Measurements from ENCODE around the gene FIG4. TPM values are rescaled to one million over a fixed set of nuclear protein-coding genes. Genes with fewer than 3 reads are reported as not detected.

The FIG4 gene
- polyA plus RNA-seq, 1 donor from 2014 or later: 35.4 TPM

DNA sequence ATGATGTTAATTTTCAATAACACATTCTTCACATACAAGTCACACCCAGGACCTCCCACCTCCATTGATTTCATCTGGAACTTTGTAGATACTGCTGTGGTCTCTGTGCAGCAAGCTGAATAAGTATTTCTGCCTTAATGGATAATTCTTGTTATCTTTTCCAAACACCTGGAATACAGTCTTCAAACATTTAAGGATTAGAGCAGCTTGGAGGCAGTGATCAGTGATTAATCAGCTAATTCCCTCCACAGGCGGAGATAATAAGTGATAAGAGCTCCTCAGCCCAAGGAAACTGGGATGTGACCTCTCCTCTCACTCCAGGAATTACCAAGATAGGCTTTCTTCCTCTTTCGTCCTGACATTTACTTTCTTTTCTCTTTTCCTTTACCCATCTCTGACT, 110.7 kb downstream of the FIG4 start:
- Histone ChIP-seq H3F3A (ENCODE audit: insufficient read depth, low read length, poor library complexity, severe bottlenecking) (no peaks in the 10 kb centered on the region), H3K27ac (ENCODE audit: low read length) (no peak overlapping the region), H4K20me1 (ENCODE audit: insufficient read depth) (no peaks in the 10 kb centered on the region), H3K9ac (ENCODE audit: low read length) (no peak overlapping the region), H3K36me3 (ENCODE audit: insufficient read depth, low read length) (no peaks in the 10 kb centered on the region), H3K9me2 (ENCODE audit: insufficient read depth, low read length) (no peaks in the 10 kb centered on the region), H3K9me3 (ENCODE audit: low read length) (no peaks in the 10 kb centered on the region), H3K4me3 (ENCODE audit: low read length) (no peak overlapping the region), H3K4me2 (ENCODE audit: low read length) (no peak overlapping the region), H2AFZ (ENCODE audit: low read depth, low read length) (no peak overlapping the region), H3K27me3 (ENCODE audit: insufficient read depth, low read depth, low read length) (no peaks in the 10 kb centered on the region), H3K79me2 (replicated peaks; ENCODE audit: insufficient read depth, low read length) (no peaks in the 10 kb centered on the region)
- TF ChIP-seq EZH2 (IDR thresholded peaks at IDR 0.05; ENCODE audit: borderline replicate concordance, insufficient read depth, low read length, poor library complexity, severe bottlenecking) (no peak), SMC3 (conservative IDR thresholded peaks at IDR 0.05; ENCODE audit: poor library complexity) (no peak), MXI1 (conservative IDR thresholded peaks at IDR 0.05; ENCODE audit: poor library complexity, severe bottlenecking) (no peak)

DNA sequence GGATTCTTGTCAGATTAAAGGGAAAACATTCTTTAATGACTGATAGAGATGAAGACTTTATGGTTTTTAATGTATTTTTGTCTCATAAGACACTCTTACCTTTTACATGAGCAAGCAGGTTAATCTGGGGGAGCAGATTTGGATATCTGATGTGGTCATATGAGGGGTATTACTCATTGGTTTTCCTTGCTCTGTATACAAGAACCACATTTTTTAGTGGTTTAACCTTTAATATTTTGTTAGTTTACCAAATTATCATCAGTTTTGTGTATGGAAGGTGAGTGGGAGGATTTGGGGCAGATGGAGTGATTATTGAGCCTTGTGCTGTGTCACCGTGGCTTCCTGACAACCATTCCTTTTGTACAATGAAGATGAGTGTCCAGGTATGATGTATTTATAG, 112.9 kb downstream of the FIG4 start:
- no peak overlapping the region for H3K9ac ChIP-seq (ENCODE audit: low read length)
- no peak overlapping the region for H3K4me3 ChIP-seq (ENCODE audit: low read length)
- H3K4me2 ChIP-seq (ENCODE audit: low read length): no peak overlapping the region
- no peaks in the 10 kb centered on the region for H3K27me3 ChIP-seq (ENCODE audit: insufficient read depth, low read depth, low read length)
- H3K27ac ChIP-seq (ENCODE audit: low read length): no peak overlapping the region
- no peaks in the 10 kb centered on the region for H3K36me3 ChIP-seq (ENCODE audit: insufficient read depth, low read length)
- no peaks in the 10 kb centered on the region for H3K79me2 ChIP-seq (replicated peaks; ENCODE audit: insufficient read depth, low read length)
- H2AFZ ChIP-seq (ENCODE audit: low read depth, low read length): no peak overlapping the region
- H3K9me2 ChIP-seq (ENCODE audit: insufficient read depth, low read length): no peaks in the 10 kb centered on the region
- no peak for TF ChIP-seq REST (IDR thresholded peaks at IDR 0.05; ENCODE audit: borderline replicate concordance)
- no peak for TF ChIP-seq EZH2 (IDR thresholded peaks at IDR 0.05; ENCODE audit: borderline replicate concordance, insufficient read depth, low read length, poor library complexity, severe bottlenecking)
- no peak for TF ChIP-seq EP300 (conservative IDR thresholded peaks at IDR 0.05; ENCODE audit: poor library complexity, severe bottlenecking)
- no peak for TF ChIP-seq RAD21 (conservative IDR thresholded peaks at IDR 0.05)
- no peaks in the 10 kb centered on the region for H3K9me3 ChIP-seq (ENCODE audit: low read length)
- H4K20me1 ChIP-seq (ENCODE audit: insufficient read depth): no peaks in the 10 kb centered on the region
- H3F3A ChIP-seq (ENCODE audit: insufficient read depth, low read length, poor library complexity, severe bottlenecking): no peaks in the 10 kb centered on the region

- H3K9ac ChIP-seq (ENCODE audit: low read length): no peak overlapping the region
- H3K79me2 ChIP-seq (replicated peaks; ENCODE audit: insufficient read depth, low read length): no peaks in the 10 kb centered on the region
These were observed 116.8 kb downstream of the FIG4 start for GRCh38 chr6:109807881-109808280.

More at GRCh38 chr6:109807881-109808280, 116.8 kb downstream of the FIG4 start:
- TF ChIP-seq RAD21 (conservative IDR thresholded peaks at IDR 0.05) (no peak), POLR2AphosphoS5 (IDR thresholded peaks at IDR 0.05) (no peak), SMC3 (conservative IDR thresholded peaks at IDR 0.05; ENCODE audit: poor library complexity) (no peak), TAF1 (IDR thresholded peaks at IDR 0.05; ENCODE audit: low read depth) (no peak), EP300 (conservative IDR thresholded peaks at IDR 0.05; ENCODE audit: poor library complexity, severe bottlenecking) (no peak), EZH2 (IDR thresholded peaks at IDR 0.05; ENCODE audit: borderline replicate concordance, insufficient read depth, low read length, poor library complexity, severe bottlenecking) (no peak), MXI1 (conservative IDR thresholded peaks at IDR 0.05; ENCODE audit: poor library complexity, severe bottlenecking) (no peak)
- TF ChIP-seq, protein P1, sequence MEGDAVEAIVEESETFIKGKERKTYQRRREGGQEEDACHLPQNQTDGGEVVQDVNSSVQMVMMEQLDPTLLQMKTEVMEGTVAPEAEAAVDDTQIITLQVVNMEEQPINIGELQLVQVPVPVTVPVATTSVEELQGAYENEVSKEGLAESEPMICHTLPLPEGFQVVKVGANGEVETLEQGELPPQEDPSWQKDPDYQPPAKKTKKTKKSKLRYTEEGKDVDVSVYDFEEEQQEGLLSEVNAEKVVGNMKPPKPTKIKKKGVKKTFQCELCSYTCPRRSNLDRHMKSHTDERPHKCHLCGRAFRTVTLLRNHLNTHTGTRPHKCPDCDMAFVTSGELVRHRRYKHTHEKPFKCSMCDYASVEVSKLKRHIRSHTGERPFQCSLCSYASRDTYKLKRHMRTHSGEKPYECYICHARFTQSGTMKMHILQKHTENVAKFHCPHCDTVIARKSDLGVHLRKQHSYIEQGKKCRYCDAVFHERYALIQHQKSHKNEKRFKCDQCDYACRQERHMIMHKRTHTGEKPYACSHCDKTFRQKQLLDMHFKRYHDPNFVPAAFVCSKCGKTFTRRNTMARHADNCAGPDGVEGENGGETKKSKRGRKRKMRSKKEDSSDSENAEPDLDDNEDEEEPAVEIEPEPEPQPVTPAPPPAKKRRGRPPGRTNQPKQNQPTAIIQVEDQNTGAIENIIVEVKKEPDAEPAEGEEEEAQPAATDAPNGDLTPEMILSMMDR (IDR thresholded peaks at IDR 0.05; ENCODE audit: poor library complexity, severe bottlenecking): no peak
- H3K9me3 ChIP-seq (ENCODE audit: low read length): no peaks in the 10 kb centered on the region
- no peaks in the 10 kb centered on the region for H3K9me2 ChIP-seq (ENCODE audit: insufficient read depth, low read length)
- no peaks in the 10 kb centered on the region for H3K27me3 ChIP-seq (ENCODE audit: insufficient read depth, low read depth, low read length)
- H2AFZ ChIP-seq (ENCODE audit: low read depth, low read length): no peak overlapping the region
- H3K27ac ChIP-seq (ENCODE audit: low read length): no peak overlapping the region
- H4K20me1 ChIP-seq (ENCODE audit: insufficient read depth): no peaks in the 10 kb centered on the region
- H3K36me3 ChIP-seq (ENCODE audit: insufficient read depth, low read length): no peaks in the 10 kb centered on the region
- H3K4me3 ChIP-seq (ENCODE audit: low read length): no peak overlapping the region
- H3F3A ChIP-seq (ENCODE audit: insufficient read depth, low read length, poor library complexity, severe bottlenecking): no peaks in the 10 kb centered on the region
- no peak overlapping the region for H3K4me2 ChIP-seq (ENCODE audit: low read length)
